Glomerular visceral epithelial cell (primary cell): Measurements from ENCODE around the gene SCNN1G.

Source experiments
- DNase-seq: peaks from one replicate; pipeline ENCODE4 v3.0.0-alpha.2; 2016; ENCODE audit errors: extremely low spot score

Gene SCNN1G

GRCh38 chr16:23196539-23196938 is 14.0 kb downstream of the SCNN1G start:
- no peak for DNase-seq

GRCh38 chr16:23202166-23202565 is 19.6 kb downstream of the SCNN1G start:
- no peak for DNase-seq

- DNase-seq = no peak
Measured at GRCh38 chr16:23206986-23207385, 24.4 kb downstream of the SCNN1G start.

- no peak for DNase-seq
Measured at GRCh38 chr16:23207485-23207884, 24.9 kb downstream of the SCNN1G start.

GRCh38 chr16:23209606-23210005 is 27.1 kb downstream of the SCNN1G start:
- no peak for DNase-seq

GRCh38 chr16:23213831-23214230 is 31.3 kb downstream of the SCNN1G start:
- DNase-seq = no peak

- DNase-seq = no peak
Measured at GRCh38 chr16:23214796-23215195, 32.3 kb downstream of the SCNN1G start.

GRCh38 chr16:23215435-23215834 is 32.9 kb downstream of the SCNN1G start:
- no peak for DNase-seq

- DNase-seq = no peak
Measured at GRCh38 chr16:23216658-23217246, 34.2 kb downstream of the SCNN1G start.

GRCh38 chr16:23217646-23218045 is 35.1 kb downstream of the SCNN1G start:
- no peak for DNase-seq

- DNase-seq = no peak
Measured at GRCh38 chr16:23222929-23223328, 40.4 kb downstream of the SCNN1G start.

GRCh38 chr16:23223368-23223767 is 40.8 kb downstream of the SCNN1G start:
- no peak for DNase-seq

- no peak for DNase-seq
Measured at GRCh38 chr16:23225109-23225508, 42.6 kb downstream of the SCNN1G start.

- DNase-seq = no peak
Measured at GRCh38 chr16:23225634-23226033, 43.1 kb downstream of the SCNN1G start.

GRCh38 chr16:23227529-23227928 is 45.0 kb downstream of the SCNN1G start:
- no peak for DNase-seq

GRCh38 chr16:23229714-23230113 is 47.2 kb downstream of the SCNN1G start:
- no peak for DNase-seq

GRCh38 chr16:23232806-23233205 is 50.3 kb downstream of the SCNN1G start:
- no peak for DNase-seq

GRCh38 chr16:23235176-23235575 is 52.6 kb downstream of the SCNN1G start:
- no peak for DNase-seq

GRCh38 chr16:23236983-23237382 is 54.4 kb downstream of the SCNN1G start:
- DNase-seq = no peak

GRCh38 chr16:23240994-23241393 is 58.4 kb downstream of the SCNN1G start:
- no peak for DNase-seq

- no peak for DNase-seq
Measured at GRCh38 chr16:23244122-23244521, 61.6 kb downstream of the SCNN1G start.

- no peak for DNase-seq
Measured at GRCh38 chr16:23245268-23245667, 62.7 kb downstream of the SCNN1G start.

GRCh38 chr16:23248261-23249194 is 66.0 kb downstream of the SCNN1G start:
- no peak for DNase-seq
